MM.1S (cell line): Measurements from ENCODE around the gene TSPAN8.

Experiments used
- CTCF ChIP-seq: fragments of 300-600 bp; sonication (generic); IDR thresholded peaks from 2 replicates; pipeline ENCODE4 v1.5.1; 2016; ENCODE audit warnings: antibody characterized with exemption, low read length, mixed read lengths
- EZH2 ChIP-seq: fragments of 300-600 bp; sonication (generic); optimal IDR thresholded peaks from 2 replicates; pipeline ENCODE3; 2017; ENCODE audit warnings: low read depth, mild to moderate bottlenecking, antibody characterized with exemption, low read length, mixed read lengths

GRCh38 chr12:71161591-71161990 lies 3.8 kb upstream of the TSPAN8 start:
- TF ChIP-seq CTCF (no peak), EZH2 (no peak)
